B cell (primary cell): ENCODE results near the gene NCAM1. TPM values are rescaled to one million over a fixed set of nuclear protein-coding genes. Genes with fewer than 3 reads are reported as not detected.

Source experiments
- ATAC-seq: fragments of 200-7000 bp; cut with Tn5 transposase; one replicate; pipeline ENCODE4 v1.10.0; 2021; ENCODE audit warnings: low read depth, mild to moderate bottlenecking, moderate number of reproducible peaks, moderate library complexity
- CTCF ChIA-PET: fragments of 350-600 bp; sonication (Branson Sonifier 250); formaldehyde crosslinking; loops from one replicate; lab custom pipeline; 2021; ENCODE audit warnings: antibody characterized with exemption, inconsistent platforms; lab: Charles Lee
- POLR2A ChIA-PET: fragments of 350-600 bp; sonication (Branson Sonifier 250); formaldehyde crosslinking; loops from one replicate; lab custom pipeline; 2021; ENCODE audit warnings: antibody characterized with exemption; lab: Charles Lee
- DNase-seq: peaks from one replicate; pipeline ENCODE4 v3.0.0; 2013
- H2AFZ ChIP-seq: 2 replicates; pipeline ENCODE4 v1.6.1; 2012; ENCODE audit warnings: mild to moderate bottlenecking, low read depth, low read length; ENCODE audit not compliant: insufficient read depth, poor library complexity, severe bottlenecking
- H3K27ac ChIP-seq, 2 donors: 1 replicate in 1 of 2; 2 replicates in 1 of 2; pipeline ENCODE4 v1.5.1; 2012 to 2013; ENCODE audit warnings: low read length in 2 of 2, mild to moderate bottlenecking in 2 of 2, moderate library complexity in 1 of 2
- H3K27me3 ChIP-seq, 4 experiments: fragments of 200-600 bp in 1 of 4; sonication (generic) in 1 of 4; replicated peaks in 1 of 4; 1 replicate in 2 of 4; 2 replicates in 2 of 4; pipeline versions ENCODE4 v1.6.1 to v1.7.0; 2013 to 2016; ENCODE audit warnings: low read length in 3 of 4, mild to moderate bottlenecking in 2 of 4, mixed read lengths in 1 of 4, moderate library complexity in 1 of 4; ENCODE audit not compliant: insufficient read depth in 4 of 4, control insufficient read depth in 3 of 4; ENCODE audit errors: control extremely low read depth in 1 of 4
- H3K36me3 ChIP-seq, 2 experiments: replicated peaks in 1 of 2; 1 replicate in 1 of 2; 2 replicates in 1 of 2; pipeline versions ENCODE4 v1.6.1 to v1.7.1; 2013; ENCODE audit warnings: low read length in 1 of 2; ENCODE audit not compliant: insufficient read depth in 2 of 2, control insufficient read depth in 1 of 2; ENCODE audit errors: control extremely low read depth in 1 of 2, extremely low read depth in 1 of 2
- H3K4me1 ChIP-seq, 2 donors: fragments of 200-600 bp in 1 of 2; sonication (generic) in 1 of 2; 1 replicate in 1 of 2; 2 replicates in 1 of 2; pipeline versions ENCODE4 v1.5.1 to v1.6.1; 2013 to 2017; ENCODE audit warnings: low read length in 2 of 2; ENCODE audit not compliant: control insufficient read depth in 2 of 2, insufficient read depth in 2 of 2
- H3K4me2 ChIP-seq: replicated peaks from 2 replicates; pipeline ENCODE3; 2012; ENCODE audit warnings: mild to moderate bottlenecking, low read depth, low read length; ENCODE audit not compliant: poor library complexity, severe bottlenecking
- H3K4me3 ChIP-seq, 5 experiments: fragments of 200-600 bp in 1 of 5; sonication (generic) in 1 of 5; 1 replicate in 3 of 5; 2 replicates in 2 of 5; pipeline versions ENCODE4 v1.5.1 to v1.7.0; 2011 to 2016; ENCODE audit warnings: low read length in 4 of 5, mild to moderate bottlenecking in 4 of 5, low read depth in 2 of 5, control low read depth in 1 of 5, moderate library complexity in 1 of 5; ENCODE audit not compliant: insufficient read depth in 1 of 5; ENCODE audit errors: control extremely low read depth in 1 of 5, extremely low read depth in 1 of 5
- H3K79me2 ChIP-seq: fragments of 200-600 bp; sonication (generic); one replicate; pipeline ENCODE4 v1.6.0; 2016; ENCODE audit warnings: low read length; ENCODE audit not compliant: control insufficient read depth, insufficient read depth
- H3K9ac ChIP-seq: fragments of 200-600 bp; sonication (generic); 2 replicates; pipeline ENCODE4 v1.6.1; 2017; ENCODE audit warnings: mild to moderate bottlenecking, low read length, moderate library complexity
- H3K9me3 ChIP-seq, 3 donors: one replicate each; pipeline versions ENCODE4 v1.6.1 to v1.7.1; 2013; ENCODE audit warnings: low read length in 2 of 3; ENCODE audit not compliant: control insufficient read depth in 2 of 3, insufficient read depth in 1 of 3; ENCODE audit errors: control extremely low read depth in 1 of 3
- H4K20me1 ChIP-seq: 2 replicates; pipeline ENCODE4 v1.6.0; 2012; ENCODE audit warnings: mild to moderate bottlenecking, low read length; ENCODE audit not compliant: insufficient read depth, control insufficient read depth, poor library complexity, severe bottlenecking
- H3K27ac Mint-ChIP-seq: one replicate; pipeline ENCODE4 v1.8.0; 2021; ENCODE audit warnings: mixed read lengths
- H3K27me3 Mint-ChIP-seq: one replicate; pipeline ENCODE4 v1.8.0; 2021; ENCODE audit warnings: mixed read lengths
- H3K4me1 Mint-ChIP-seq: one replicate; pipeline ENCODE4 v1.8.0; 2021; ENCODE audit warnings: mixed read lengths
- H3K4me3 Mint-ChIP-seq: one replicate; pipeline ENCODE4 v1.8.0; 2021; ENCODE audit warnings: mixed read lengths
- H3K9me3 Mint-ChIP-seq: one replicate; pipeline ENCODE4 v1.8.0; 2022; ENCODE audit warnings: mixed read lengths; ENCODE audit not compliant: insufficient read depth
- EZH2 ChIP-seq: IDR thresholded peaks from 2 replicates; pipeline ENCODE4 v1.6.1; 2012; ENCODE audit warnings: borderline replicate concordance, low read depth, mild to moderate bottlenecking, moderate library complexity, low read length; ENCODE audit not compliant: insufficient read depth, poor library complexity, severe bottlenecking
- WGBS: methylation state at CpG from one replicate; pipeline ENCODE4 v1.1.5; 2013; ENCODE audit warnings: missing lambda C conversion rate; ENCODE audit not compliant: insufficient coverage; 5-methylcytosine and 5-hydroxymethylcytosine counted together
- intact Hi-C: fragments of 100-400 bp; cut with micrococcal nuclease; formaldehyde crosslinking; loops from one replicate; pipeline ENCODE4 v1.10.0; 2022
- polyA plus RNA-seq: library from polyadenylated mRNA; depleted of rRNA; stranded (reverse); fragments of >200 nt; gene quantifications from 2 replicates; pipeline ENCODE4 v1.2.3, GENCODE V29; 2012
- total RNA-seq, 2 donors: library from RNA; stranded (reverse); fragments of 120-200 nt in 1 of 2; gene quantifications; 1 replicate in 1 of 2; 2 replicates in 1 of 2; pipeline versions ENCODE4 v1.2.3 to v1.2.4, GENCODE V29; 2013 to 2022
- TF ChIP-seq, protein P1 (sequence below): fragments of 200-600 bp; IDR thresholded peaks from one replicate; pipeline ENCODE4 v1.8.0; 2022; ENCODE audit warnings: antibody characterized with exemption, mild to moderate bottlenecking

Gene NCAM1
- total and polyA plus RNA-seq, 2 donors (not counting 1 experiment from before 2014, with no cell fraction given): 0.37 TPM; not detected in 1

DNA sequence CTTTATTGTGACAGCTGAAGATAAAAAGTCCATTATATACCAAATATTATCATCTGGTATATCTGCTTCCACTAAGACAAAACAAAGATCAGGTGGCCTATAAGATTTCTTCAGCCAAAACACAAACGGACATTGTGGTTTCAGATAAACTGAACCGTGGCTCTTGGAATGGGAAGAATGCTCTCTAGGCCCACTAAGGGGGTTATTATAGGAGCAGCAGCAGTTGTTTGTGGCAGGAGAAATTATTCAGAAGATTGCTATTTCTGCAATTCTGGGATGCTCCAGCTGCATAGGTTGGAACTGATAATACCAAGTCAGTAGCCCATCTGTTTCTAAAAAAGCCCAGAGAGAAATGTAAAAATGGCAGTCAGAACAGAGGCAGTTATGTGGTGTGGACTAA, 145.3 kb downstream of the NCAM1 start:
- WGBS: no CpG with 5 or more reads among the region's 2 CpGs
- ChIA-PET POLR2A (no interaction called here), CTCF (no interaction called here)
- no peak overlapping the region for H3K4me3 Mint-ChIP-seq
- intact Hi-C loops: no loop called here
- DNase-seq: no peak
- H3K27ac Mint-ChIP-seq: no peak overlapping the region
- Histone ChIP-seq H3K27ac (no peak overlapping the region), H4K20me1 (no peaks in the 10 kb centered on the region), H3K4me3 (no peak overlapping the region), H3K9ac (no peak overlapping the region), H3K4me1 (no peaks in the 10 kb centered on the region), H3K9me3 (no peaks in the 10 kb centered on the region), H3K27me3 (no peaks in the 10 kb centered on the region), H2AFZ (no peak overlapping the region), H3K36me3 (no peaks in the 10 kb centered on the region), H3K79me2 (no peaks in the 10 kb centered on the region), H3K4me2 (no peak overlapping the region)
- no peak for ATAC-seq
- no peak for TF ChIP-seq EZH2
- TF ChIP-seq, protein P1, sequence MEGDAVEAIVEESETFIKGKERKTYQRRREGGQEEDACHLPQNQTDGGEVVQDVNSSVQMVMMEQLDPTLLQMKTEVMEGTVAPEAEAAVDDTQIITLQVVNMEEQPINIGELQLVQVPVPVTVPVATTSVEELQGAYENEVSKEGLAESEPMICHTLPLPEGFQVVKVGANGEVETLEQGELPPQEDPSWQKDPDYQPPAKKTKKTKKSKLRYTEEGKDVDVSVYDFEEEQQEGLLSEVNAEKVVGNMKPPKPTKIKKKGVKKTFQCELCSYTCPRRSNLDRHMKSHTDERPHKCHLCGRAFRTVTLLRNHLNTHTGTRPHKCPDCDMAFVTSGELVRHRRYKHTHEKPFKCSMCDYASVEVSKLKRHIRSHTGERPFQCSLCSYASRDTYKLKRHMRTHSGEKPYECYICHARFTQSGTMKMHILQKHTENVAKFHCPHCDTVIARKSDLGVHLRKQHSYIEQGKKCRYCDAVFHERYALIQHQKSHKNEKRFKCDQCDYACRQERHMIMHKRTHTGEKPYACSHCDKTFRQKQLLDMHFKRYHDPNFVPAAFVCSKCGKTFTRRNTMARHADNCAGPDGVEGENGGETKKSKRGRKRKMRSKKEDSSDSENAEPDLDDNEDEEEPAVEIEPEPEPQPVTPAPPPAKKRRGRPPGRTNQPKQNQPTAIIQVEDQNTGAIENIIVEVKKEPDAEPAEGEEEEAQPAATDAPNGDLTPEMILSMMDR: no peak
- H3K4me1 Mint-ChIP-seq: no peaks in the 10 kb centered on the region
- H3K27me3 Mint-ChIP-seq: peaks cover 12% of the 10 kb centered on the region
- H3K9me3 Mint-ChIP-seq: no peaks in the 10 kb centered on the region

DNA sequence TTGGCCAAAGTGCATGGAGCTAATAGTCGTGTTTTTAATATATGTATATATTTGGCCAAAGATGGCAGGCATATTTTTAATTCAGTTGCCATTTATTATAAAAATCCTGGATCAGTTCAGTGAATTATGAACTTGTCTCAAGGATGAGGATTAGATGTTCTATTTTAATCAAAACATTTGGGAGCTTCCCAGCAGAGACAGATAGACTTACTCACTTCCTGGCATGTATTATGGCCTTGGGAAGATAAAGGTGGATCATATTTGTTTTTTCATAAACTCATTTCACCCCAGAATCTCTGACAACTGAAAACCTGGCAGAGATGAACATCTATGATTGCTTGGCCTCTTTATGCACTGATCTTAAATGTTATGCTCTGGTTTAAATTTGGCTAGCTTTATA, 148.8 kb downstream of the NCAM1 start:
- Histone ChIP-seq H3K79me2 (no peaks in the 10 kb centered on the region), H3K4me1 (no peaks in the 10 kb centered on the region), H3K4me3 (no peak overlapping the region), H3K36me3 (no peaks in the 10 kb centered on the region), H2AFZ (no peak overlapping the region), H3K9ac (no peak overlapping the region), H3K4me2 (no peak overlapping the region), H3K27ac (no peak overlapping the region), H3K27me3 (peaks cover 0 to under 1% (median 0%) of the 10 kb centered on the region in 4 experiments), H3K9me3 (no peaks in the 10 kb centered on the region), H4K20me1 (no peaks in the 10 kb centered on the region)
- no CpG with 5 or more reads among the region's 1 CpG for WGBS
- CTCF ChIA-PET: no interaction called here
- intact Hi-C loops: loop anchor here (5.0 kb wide), 1 partner anchor 893 kb away; no protein-coding TSS in a partner anchor
- POLR2A ChIA-PET: no interaction called here
- Mint-ChIP-seq H3K4me3 (no peak overlapping the region), H3K4me1 (no peaks in the 10 kb centered on the region), H3K9me3 (no peaks in the 10 kb centered on the region), H3K27me3 (peaks cover 12% of the 10 kb centered on the region), H3K27ac (no peak overlapping the region)
- TF ChIP-seq, protein P1: no peak
- TF ChIP-seq EZH2: no peak
- DNase-seq: no peak
- no peak for ATAC-seq
